Activated CD4-positive, alpha-beta T cell treated with anti-CD3 and anti-CD28 coated beads, Interleukin-2, amount 50 U/mL, for 4 hours (primary cell): Measurements from ENCODE around the gene MLST8.

ENCODE experiments used
- DNase-seq, 2 experiments: peaks; one replicate each; pipeline ENCODE4 v3.0.0-alpha.2; 2020

Gene MLST8, protein sequence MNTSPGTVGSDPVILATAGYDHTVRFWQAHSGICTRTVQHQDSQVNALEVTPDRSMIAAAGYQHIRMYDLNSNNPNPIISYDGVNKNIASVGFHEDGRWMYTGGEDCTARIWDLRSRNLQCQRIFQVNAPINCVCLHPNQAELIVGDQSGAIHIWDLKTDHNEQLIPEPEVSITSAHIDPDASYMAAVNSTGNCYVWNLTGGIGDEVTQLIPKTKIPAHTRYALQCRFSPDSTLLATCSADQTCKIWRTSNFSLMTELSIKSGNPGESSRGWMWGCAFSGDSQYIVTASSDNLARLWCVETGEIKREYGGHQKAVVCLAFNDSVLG

DNA sequence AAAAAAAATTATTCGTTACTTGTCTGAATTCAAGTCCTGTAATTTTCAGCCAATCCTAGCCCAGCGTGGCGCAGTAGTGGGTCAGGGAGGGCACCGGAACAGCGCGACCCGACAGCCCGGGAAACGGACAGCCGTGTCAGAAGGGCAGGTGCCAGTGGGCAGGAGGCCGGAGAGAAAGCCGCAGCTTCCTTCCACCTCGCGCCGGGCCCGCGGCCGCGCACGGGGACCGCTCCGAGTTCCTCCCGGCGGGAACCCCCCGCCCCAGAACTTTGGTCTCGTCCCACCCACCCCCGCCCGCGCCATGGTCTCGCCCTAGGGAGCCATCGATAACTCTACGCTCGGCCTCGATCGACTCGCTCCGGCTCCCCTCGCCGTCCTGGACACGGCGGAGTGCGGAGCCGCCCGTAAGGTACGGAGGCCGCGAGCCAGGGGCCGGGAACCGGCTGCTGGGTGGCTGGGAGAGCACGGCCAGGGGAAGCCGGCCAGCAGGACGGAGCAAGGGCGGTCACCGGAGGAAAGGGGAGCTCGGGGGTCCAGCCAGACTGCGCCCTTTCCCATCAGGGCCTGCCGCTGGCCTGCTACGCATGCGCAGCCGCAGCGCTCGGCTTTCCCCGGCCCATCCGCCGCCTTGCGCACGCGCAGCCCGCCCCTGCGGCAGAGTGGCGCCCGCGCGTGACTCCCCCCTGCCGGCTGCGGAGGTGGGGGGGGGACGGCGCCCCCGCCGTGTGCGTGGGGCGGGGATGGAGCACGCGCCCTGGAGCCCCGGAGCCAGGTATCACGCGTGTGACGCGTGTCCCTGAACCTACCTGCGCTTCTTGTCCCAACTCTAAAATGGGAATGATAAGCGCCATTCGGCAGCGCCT lies at the start of gene MLST8:
Gene MLST8 (plus strand): TSS at position 351 of the 863 bp plus-strand sequence. CDS start 632 bp downstream, outside the sequence.
- DNase-seq = peak; percentile 84 to 88

DNA sequence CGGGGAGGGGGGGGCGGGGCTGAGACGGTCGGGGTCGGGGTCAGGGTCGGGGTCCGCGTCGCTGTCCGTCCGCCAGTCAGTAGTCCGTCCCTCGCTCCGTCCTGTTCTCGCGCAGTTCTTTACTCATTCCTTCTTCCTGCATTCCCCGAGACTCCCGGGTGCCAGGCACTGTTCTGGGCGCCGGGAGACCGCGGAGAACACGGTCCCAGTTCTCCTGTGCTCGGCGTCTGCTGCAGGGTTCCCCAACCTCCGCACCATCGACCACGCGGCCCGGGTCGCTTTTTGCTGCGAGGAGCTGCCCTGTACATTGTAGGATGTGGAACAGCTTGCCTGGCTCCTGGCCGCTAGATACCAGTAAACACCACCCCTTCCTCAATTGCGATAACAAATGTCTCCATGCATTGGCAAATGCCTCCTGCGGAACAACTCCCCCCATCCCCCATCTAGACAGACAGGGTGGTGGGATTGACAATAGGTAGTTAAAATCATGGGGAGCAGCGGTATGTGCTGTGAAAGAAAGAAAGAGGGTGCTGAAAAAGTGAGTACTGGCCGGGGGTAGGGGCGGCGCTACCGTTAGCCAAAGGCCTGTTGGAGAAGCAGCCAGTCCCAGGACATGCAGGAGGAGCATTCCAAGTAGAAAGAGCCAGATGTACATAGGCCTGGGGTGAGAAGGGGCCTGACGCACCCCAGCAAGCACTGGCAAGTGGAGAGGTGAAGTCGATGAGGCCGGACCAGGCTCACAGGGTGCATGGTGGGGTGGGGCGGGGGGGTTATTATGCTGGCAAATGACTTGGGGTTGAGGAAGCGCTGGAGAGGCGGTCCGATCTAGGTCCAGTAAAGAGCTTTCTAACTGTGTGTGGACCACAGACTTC lies 49.0 kb upstream of the MLST8 start:
- DNase-seq = no peak

DNA sequence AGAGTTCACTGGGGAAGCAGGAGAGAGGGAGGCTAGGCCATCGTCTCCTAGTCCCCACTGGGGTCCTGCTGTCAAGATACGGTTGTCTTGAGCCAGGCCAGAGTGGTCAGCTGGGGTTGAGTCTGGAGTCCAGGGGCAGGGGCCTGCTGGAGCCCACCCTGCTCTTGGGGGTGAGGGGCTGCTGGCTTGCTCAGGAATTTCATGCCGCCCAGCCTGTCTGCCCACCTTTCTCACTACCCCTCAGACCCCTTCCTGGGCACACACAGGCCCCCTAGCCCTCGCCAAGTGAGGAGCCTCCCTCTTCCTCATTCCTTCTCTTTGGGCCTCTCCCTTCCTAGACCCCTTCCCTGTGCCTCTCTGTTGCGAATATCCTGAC lies 48.4 kb upstream of the MLST8 start:
- no peak for DNase-seq

DNA sequence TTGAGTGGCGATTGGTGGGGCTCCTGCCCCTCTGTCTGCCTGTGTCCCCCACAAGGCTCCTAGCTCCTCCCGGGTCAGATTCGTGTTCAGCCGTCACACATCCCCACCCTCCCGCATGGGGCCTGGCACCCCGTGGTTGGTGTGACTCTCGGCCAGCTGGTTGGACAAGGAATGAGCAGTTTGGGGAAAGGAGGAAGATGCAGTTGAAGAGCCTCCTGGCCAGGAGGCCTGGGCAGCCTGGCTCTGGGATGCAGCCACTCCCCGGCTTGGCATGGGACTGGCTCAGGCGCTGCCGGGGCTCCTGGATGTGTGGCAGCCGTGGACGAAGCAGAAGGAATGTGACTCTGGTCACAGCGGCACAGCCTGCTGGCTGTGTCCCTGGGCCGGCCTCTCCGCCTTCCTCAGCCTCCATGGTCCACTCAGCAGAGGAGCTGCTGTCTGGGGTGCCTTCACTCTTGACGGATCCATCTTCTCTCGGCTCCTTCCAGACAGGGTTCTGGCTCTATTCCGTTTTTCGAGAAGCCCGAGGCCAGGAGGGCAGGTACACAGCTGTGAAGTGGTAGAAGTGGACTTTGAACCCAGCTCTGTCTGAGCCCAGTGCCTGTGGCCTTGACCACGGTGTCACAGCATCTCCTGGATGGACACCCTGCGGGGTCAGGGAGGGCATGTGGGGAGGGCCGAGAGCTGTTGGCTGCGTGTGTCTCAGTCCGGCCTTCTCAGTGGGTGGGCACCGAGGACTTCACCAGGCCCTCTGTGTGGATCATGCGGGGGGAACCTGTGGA lies 47.6 kb upstream of the MLST8 start:
- DNase-seq = no peak

DNA sequence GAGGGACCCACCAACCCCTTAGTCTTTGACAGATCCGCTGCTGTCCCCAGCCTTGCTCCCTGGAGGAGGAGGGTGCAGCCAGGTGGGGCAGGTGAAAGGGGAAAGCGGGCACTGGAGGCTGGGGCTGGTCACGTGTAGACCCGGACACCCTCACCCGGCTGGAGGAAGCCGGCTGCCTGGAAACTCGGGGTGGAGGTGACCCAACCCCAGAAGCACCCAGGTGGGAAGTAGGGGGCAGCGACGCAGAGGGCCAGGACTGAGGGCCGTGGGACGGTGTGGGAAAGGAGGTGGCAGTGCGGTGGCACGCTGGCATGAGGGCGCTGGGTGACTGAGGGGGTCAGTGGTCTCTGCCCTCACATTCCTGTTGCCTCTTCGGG lies 47.0 kb upstream of the MLST8 start:
- DNase-seq = no peak

DNA sequence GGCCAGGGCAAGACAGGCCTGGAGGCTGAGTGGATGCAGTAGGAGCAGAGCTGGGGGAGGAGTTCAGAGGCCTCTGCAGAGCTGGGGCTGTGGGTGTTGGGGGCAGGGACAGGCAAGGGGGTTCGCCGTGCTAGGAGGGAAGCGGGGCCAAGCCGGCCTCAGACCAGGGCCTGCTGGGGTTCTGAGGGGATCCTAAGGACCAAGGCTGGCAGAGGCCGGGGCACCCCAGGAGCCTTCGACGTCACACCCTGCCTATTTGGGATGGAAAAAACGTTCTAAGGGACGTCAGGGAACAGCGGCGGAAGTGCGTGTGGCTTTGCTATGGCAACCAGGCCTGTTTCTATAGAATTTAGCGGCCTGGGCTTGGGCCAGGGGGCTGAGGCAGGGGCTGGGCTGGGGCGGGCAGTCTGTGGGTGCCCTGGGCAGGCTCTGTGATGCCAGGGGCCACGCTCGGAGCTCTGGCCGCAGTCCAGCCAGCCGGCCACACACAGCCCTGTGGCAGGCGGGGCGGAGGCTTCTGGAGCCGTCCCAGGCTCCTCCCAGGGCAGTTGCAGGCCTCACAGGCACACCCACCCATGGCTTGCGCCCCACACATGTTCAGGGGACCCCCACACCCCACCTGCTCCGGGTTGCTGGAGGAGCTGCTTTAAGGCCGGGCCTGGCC lies 45.9 kb upstream of the MLST8 start:
- DNase-seq = no peak

DNA sequence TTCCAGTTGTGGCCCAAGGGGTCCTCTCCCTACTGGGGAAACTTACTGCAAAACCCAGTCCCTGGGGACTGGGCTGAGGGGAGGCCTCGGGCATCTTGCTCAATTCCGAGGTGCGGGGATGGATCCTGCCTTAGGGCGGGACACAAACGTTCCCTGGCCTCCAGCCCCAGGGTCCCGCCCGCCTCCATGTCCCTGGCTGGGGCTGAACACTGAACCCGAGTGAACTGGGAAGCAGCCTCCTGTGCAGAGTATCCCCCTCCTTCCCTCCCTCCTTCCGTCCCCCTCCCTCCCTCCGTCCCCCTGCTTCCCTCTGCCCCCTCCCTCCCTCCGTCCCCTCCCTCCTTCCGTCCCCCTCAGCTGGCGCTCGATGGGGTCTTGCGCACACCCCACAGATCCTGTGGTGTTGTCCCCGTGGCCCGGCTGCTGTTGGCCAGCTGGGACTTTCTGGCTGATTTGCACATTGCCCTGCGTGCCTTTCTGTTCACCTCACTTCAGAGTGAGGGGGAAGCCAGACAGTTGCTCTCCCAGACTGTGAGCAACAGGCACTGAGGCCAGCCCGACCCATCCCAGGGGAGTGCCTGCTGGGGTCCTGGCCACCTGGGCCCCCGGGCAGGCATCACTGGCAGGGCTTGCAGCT lies 44.2 kb upstream of the MLST8 start:
- DNase-seq = no peak

DNA sequence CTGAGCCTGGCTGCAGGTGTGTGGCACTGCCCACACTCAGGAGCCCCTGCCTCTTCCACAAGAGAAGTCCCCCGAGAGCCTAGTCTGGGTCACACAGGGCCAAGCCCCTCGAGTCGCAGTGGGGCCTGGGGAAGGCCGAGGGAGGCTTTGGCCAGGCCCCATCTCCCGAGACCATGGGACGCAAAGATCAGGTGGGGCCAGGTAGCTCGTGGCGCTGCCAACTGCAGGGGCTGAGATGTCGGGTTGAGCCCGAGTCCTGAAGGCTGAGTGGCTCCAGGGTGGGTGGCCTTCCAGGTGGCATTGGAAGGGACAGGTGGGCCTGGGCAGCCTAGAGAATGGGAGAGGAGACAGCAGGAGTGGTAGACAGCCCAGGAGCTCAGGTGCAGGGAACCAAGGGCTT lies 43.3 kb upstream of the MLST8 start:
- no peak for DNase-seq

DNA sequence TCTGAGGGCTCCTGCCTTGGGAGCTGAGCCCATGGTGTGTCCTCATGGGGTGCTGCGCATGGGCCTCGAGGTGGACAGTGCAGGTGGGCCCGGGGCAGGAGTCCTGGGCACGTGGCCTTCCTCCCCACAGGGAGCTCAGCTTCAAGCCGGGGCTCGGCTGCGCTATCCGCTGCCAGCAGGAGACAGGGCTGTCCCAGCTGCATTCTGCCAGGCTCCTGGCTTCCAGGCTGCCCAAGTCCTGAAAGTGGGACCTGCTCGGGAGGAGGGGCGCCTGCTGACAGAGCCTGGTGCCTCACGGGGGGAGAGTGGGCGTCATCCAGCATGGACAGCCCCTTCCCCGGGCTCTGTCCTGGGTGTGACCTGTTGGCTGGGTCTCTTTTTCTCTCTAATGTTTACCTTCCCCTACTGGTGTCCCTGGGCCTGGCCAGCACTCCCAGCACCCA lies 42.6 kb upstream of the MLST8 start:
- no peak for DNase-seq

DNA sequence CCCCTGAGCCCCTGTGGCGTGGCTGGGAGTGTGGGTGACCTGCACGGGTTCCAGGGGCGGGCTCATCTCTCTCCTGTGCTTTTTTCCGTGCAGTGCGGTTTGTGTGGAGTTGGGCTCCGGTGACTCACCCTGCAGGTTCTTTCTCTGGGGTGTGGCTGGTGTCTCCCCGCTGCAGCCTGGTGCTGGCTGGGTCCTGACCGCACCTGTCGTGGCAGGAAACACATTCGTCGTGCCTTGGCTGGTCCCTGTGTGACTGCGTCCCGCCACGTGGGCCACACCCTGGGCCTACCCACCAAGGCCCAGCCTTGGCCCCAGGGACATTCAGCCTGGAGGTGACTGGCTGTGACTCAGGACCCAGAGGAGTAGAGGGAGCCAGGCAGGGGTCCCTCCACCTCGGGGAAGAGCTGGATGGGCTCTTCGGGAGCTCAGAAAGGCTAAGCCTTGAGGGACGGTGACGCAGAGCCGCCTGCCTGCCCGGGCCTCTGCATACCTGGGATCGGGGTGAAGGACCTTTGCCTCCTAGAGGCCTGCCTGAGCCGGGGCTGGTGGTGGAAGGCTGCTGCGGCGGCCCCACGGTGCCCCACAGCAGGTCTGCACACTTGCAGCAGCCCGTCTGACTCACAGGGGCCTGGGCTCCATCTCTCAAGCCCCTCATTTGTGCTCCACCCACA lies 41.9 kb upstream of the MLST8 start:
- DNase-seq = no peak

DNA sequence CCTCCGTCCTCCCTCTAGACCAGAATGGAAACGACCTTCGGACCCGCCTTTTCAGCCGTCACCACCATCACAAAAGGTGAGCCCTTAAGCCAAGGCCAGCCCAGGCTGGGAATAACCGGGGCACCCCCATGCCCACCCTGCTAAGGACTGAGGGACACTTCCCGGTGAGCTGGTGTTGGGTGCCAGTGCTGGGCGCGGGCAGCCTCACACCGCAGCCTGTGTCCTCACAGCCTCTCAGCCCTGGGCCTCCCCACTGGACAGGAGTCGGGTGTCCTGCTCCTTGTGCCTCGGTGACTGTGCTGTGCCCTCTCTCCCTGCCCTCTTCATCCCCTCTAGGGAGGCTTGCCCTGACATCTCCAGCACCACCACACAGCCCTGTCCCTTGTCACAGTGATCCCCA lies 39.4 kb upstream of the MLST8 start:
- no peak for DNase-seq

DNA sequence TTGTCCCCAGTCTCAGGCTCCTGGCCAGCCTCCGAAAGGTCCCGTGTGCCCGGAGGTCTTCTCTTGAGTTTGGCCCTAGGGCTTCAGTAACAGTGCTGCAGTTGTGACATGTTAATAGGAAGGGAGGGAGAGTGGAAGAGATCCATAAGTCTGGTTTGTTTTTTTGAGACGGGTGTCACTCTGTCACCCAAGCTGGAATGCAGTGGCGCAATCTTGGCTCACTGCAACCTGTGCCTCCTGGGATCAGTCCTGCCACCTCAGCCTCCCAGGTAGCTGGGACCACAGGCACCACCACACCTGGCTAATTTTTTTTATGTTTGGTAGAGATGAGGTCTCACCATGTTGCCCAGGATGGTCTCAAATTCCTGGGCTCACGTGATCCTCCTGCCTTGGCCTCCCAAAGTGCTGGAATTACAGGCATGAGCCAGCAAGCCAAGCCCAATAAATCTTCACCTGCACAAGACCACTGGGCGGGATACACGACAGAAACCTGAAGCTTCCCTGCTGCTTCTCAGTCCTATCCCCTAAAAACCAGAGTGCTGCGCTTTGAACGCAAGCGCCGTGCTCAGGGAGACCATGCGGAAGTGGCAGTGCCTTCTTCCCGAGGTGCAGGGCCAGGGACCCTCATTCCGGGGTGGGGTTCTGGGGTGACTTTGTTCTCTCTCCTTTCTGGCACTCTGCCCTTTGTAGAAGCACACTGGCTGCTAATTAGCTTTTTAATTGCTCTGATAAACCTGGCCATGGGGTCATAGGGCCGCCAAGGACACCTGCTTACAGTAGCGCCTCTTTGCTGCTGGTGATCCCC lies 38.8 kb upstream of the MLST8 start:
- no peak for DNase-seq

DNA sequence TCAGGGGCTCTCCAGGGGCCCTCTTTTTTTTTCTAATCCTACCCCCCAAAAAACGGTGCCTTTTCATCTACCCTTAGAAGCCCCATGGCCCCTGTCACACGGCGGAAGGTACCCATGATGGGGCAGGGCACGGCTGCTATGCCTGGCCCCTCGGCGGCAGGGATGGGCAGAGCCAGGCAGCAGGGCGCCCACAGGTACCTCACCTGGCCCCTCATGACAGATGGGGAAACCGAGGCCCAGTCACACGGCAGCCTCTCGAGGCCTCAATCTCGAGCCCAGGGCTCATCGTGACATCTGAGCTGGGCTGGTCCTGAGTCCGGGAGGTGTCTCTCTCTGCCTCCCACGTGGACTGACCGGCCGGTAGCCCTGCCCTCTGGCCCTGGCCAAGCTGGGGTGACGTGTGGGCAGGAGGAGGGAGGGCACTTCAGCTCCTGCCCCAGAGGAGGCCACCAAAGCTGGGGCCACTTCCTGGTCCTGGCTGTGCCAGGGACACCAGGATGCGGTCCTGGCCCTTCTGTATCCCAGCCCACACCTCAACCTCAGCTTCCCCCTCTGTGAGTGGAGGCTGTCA lies 38.1 kb upstream of the MLST8 start:
- DNase-seq = no peak

DNA sequence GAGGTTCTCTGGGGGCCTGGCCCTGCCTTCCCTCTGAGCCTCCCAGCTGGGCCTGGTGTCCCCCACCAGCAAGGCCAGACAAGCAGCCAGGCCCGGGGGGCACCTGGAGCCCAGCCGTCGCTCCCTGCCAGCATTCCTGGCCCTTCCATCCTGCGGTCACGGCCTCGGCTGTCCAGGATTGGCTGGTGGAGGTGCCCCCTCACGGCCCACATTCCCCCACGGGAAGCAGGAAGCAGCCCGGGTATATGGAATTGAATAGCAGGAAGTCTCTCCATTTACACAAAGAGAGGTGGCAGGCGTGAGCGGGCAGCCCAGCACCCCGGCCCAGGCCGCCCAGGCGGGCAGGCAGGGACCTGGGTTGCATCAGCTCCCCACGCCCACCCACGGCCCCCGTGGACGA lies 35.2 kb upstream of the MLST8 start:
- DNase-seq = no peak

DNA sequence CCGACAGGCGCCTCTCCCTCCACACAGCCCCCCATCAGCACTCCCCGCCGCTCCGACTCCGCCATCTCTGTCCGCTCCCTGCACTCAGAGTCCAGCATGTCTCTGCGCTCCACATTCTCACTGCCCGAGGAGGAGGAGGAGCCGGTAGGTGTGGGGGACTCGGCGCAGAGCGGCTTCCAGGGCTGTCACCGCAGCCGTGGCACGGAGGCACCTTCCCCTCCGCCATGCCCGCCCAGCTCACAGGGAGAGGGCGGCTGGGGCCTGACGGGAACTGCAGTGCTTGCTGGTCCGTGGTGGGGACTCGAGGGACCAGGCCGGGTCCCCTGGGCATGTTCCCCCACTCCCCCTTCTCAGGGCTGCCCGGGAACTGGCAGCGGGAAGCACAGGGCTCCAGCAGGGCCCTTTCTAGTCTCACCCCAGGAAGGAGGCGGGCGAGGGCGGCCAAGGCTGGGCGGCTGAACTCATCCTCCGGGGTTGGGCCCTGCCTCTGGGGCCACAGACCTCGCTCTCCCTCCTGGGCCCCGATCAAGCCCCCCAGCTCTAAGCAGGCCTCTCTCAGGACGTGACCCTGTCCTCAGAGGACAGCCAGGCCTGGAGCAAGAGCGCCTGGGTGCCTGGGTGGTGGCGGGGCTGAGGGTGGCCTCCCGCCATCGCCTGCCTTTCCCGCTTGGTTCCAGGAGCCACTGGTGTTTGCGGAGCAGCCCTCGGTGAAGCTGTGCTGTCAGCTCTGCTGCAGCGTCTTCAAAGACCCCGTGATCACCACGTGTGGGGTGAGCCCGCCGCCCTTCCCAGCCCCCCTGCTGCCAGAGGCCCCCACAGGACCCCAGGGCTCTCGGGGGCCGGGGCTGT lies 34.4 kb upstream of the MLST8 start:
- no peak for DNase-seq

DNA sequence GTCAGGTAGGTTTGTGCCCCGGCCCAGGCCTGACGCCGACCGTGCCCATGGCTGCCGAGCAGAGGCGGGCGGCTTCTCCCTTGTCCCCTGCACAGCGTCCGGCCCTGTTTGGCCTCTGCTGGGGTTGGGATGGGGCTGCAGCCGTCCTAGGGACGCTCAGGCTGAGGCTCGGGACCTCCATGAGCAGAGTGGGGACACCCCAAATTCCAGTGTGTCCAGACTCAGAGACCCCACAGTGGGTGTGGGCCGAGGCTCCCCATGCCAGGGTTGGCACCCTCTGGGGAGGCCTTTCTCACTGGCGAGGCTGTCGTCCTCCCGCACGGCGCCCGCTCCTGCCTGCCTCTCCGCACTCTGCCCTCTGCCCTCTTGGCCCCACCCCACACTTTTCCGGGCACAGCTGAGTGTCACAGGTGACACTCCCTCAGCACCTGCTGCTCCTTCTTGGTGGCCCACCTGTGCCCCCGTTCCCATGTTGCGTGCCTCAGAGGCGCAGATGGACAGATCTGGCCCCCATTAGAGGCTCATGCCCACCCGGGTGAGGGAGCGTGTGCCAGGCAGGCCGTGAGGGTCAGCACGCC lies 33.6 kb upstream of the MLST8 start:
- DNase-seq = no peak

DNA sequence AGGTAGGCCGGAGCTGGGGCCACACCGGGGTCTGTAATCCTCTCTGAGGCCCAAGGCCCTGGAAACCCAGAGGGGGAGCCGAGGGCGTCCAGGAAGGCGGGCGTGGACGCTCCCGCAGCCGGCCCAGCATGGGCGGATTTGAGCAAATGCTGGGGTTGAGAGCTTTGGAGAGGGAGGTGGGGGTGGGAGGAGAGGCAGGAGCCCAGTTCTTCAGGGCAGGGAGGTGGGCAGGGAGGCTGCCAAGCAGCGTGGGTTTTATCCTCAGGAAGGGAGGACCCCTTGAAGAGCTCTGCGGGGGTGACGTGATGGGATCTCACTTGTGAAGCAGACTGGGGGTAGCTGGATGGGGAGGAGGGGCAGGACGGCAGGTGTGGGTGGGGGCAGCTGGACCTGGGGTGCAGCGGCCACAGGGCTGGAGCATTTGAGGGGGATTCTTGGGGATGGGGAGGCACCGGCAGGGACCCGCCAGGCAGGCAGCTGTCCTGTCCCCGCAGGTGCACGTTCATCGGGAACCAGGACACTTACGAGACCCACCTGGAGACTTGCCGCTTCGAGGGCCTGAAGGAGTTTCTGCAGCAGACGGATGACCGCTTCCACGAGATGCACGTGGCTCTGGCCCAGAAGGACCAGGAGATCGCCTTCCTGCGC lies 32.4 kb upstream of the MLST8 start:
- no peak for DNase-seq

DNA sequence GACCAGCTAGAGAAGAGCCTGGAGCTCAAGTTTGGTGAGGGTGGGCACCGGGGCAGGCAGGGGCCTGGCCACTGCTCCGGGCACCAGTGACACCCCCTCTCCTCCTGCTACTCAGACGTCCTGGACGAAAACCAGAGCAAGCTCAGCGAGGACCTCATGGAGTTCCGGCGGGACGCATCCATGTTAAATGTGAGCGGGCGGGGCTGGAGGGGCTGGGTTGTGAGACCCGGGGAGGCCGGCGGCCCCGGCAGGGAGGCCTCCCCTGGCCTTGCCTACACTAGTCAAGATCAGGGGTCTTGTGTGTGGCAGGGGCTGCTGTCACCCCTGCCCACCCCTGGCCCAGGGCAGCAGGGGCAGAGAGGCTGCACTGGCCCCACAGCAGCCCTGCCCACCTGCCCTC lies 31.9 kb upstream of the MLST8 start:
- no peak for DNase-seq
